NCI-H2081 treated with DMSO at 0.1 percent for 48 hours (cell line): ENCODE results near the gene GMPR.

ENCODE experiments used
- DNase-seq: peaks from one replicate; lab custom pipeline; 2025; lab: John Stamatoyannopoulos, UW

GMPR gene

GRCh38 chr6:16238057-16238962 lies at the start of gene GMPR:
Gene GMPR, plus strand, starts transcription at chr6:16238587. Its CDS starts 107 bp downstream, at chr6:16238694.
- no peak for DNase-seq

GRCh38 chr6:16190214-16190613 lies 48.2 kb upstream of the GMPR start:
- no peak for DNase-seq

- no peak for DNase-seq
Measured at GRCh38 chr6:16196260-16196983, 42.0 kb upstream of the GMPR start.

GRCh38 chr6:16196984-16197546 lies 41.3 kb upstream of the GMPR start:
- no peak for DNase-seq

GRCh38 chr6:16198061-16198705 lies 40.2 kb upstream of the GMPR start:
- DNase-seq = no peak

- no peak for DNase-seq
Measured at GRCh38 chr6:16199804-16200203, 38.6 kb upstream of the GMPR start.

GRCh38 chr6:16200321-16200883 lies 38.0 kb upstream of the GMPR start:
- DNase-seq = no peak

- no peak for DNase-seq
Measured at GRCh38 chr6:16201706-16202105, 36.7 kb upstream of the GMPR start.

GRCh38 chr6:16204653-16205376 lies 33.6 kb upstream of the GMPR start:
- no peak for DNase-seq

GRCh38 chr6:16205377-16206144 lies 32.8 kb upstream of the GMPR start:
- DNase-seq = no peak

GRCh38 chr6:16206595-16207037 lies 31.8 kb upstream of the GMPR start:
- DNase-seq = peak; percentile 35

- no peak for DNase-seq
Measured at GRCh38 chr6:16208989-16209388, 29.4 kb upstream of the GMPR start.

GRCh38 chr6:16209539-16209938 lies 28.8 kb upstream of the GMPR start:
- DNase-seq = no peak

- no peak for DNase-seq
Measured at GRCh38 chr6:16212276-16212675, 26.1 kb upstream of the GMPR start.

- DNase-seq = no peak
Measured at GRCh38 chr6:16216501-16217155, 21.8 kb upstream of the GMPR start.

- no peak for DNase-seq
Measured at GRCh38 chr6:16217156-16217721, 21.1 kb upstream of the GMPR start.

- DNase-seq = no peak
Measured at GRCh38 chr6:16222826-16223225, 15.6 kb upstream of the GMPR start.

GRCh38 chr6:16223362-16223761 lies 15.0 kb upstream of the GMPR start:
- DNase-seq = no peak

GRCh38 chr6:16224409-16224808 lies 14.0 kb upstream of the GMPR start:
- DNase-seq = no peak
